NK-92 (cell line): ENCODE data around the gene RDH13.
"Not testable (repeated sequence)": the region's sequence is repeated elsewhere in the genome, so short reads cannot be mapped to it uniquely, and the experiment has no call there.

ENCODE experiments used
- DNase-seq: peaks from one replicate; lab custom pipeline; 2025; ENCODE audit not compliant: unreplicated experiment; lab: John Stamatoyannopoulos, UW

Gene RDH13

GRCh38 chr19:55077106-55077505 lies 14.2 kb upstream of the RDH13 start:
- DNase-seq = no peak

- no peak for DNase-seq
These were observed 13.4 kb upstream of the RDH13 start for GRCh38 chr19:55076321-55076720.

GRCh38 chr19:55075371-55075998 lies 12.5 kb upstream of the RDH13 start, which contains the start of gene EPS8L1:
Gene EPS8L1 (plus strand): TSS chr19:55075869. CDS start chr19:55076445, 576 bp downstream.
- no peak for DNase-seq

DNA sequence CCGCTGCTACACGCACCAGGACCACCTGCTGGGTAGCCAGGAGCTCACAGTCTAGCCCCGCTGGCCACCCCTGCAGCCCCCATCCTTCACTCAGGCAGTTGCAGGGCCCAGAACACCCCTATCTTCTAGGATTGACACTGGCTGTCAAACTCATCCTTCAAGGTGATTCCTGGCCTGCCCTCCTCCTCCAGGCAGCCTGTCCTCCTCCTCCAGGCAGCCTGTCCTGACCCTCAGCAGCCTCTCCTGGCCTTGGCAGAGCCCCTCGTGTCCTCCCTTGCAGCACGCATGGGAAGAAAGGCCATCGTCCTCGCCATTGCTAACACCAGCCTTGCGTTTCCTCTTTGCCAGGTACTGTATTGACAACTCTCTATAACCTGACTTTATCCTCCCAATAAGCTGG lies 9.0 kb upstream of the RDH13 start:
- no peak for DNase-seq

- no peak for DNase-seq
These were observed 8.2 kb upstream of the RDH13 start for GRCh38 chr19:55071129-55071502.

DNA sequence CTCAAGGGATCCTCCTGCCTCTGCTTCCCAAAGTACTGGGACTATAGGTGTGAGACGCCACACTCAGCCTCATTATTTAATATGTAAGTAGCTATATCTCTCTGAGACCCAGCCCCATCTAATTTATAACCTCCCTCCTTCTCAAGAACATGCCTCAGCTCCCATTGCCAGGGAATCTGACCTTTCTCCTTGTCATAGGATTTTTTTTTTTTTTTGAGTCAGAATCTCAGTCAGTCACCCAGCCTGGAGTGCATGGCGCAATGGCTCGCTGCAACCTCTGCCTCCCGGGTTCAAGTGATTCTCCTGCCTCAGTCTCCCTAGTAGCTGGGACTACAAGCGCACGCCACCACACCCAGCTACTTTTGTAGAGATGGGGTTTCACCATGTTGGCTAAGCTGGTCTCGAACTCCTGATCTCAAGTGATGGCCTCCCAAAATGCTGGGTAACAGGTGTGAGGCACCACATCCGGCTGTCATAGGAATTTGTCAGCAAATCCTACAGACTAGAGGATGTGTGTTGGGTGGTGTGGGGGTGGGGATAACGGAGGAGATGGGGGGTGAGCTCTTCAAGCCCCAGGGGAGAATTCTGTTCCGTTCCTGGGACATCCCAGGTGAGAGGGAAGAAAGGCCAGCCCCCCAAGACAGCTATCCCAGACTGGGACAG lies 7.6 kb upstream of the RDH13 start:
- DNase-seq = no peak

DNA sequence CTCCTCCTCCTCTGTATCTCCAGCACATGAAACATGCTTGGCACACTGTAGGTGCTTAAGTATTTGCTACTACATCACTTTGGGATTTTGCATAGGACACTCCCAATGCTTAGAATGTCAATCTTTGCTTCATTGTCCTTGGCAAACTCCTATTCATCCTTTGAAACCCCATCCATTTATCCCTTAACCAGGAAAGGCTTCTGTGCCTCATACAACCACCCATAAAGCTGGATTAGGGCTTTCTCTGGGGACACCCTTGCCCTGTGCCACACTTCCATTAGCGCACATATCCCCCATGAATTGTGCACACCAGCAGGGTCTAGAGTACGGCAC lies 6.9 kb upstream of the RDH13 start:
- no peak for DNase-seq

GRCh38 chr19:55068950-55069864 lies 6.3 kb upstream of the RDH13 start:
- DNase-seq = no peak

DNA sequence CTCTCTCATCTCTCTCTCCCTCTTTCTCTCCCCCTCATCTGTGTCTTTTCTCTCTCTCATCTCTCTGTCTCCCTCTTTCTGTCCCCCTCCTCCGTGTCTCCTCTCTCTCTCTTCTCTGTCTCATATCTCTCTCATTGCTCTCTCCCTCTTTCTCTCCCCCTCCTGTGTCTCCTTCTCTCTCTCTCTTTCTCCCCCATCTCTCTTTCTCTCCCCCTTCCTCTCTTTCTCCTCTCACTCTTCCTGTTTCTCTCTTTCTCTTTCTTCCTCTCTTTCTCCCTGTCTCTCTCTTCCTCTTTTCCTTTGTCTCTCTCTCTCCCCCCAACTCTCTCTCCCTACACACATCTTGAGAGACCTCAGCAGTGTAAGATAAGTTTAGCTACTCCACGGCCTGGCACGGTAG lies 4.9 kb upstream of the RDH13 start:
- DNase-seq = no peak

- no peak for DNase-seq
These were observed 3.3 kb upstream of the RDH13 start for GRCh38 chr19:55066107-55066709.

- not testable (repeated sequence) for DNase-seq
These were observed 2.6 kb upstream of the RDH13 start for GRCh38 chr19:55065516-55065915.

DNA sequence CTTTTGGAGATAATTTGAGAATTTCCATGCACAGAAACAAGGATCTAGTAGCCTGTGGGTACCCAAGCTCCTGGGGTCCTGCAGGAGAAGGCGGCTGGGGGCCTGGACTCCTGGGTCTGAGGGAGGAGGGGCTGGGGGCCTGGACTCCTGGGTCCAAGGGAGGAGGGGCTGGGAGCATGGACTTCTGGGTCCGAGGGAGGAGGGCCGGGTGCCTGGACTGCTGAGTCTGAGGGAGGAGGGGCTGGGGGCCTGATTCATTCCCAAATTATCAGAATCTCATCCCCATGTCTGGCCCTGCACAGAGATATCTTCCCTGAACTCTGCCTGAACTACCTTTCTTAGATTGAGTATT lies 520 bp upstream of the RDH13 start:
- no peak for DNase-seq

- not testable (repeated sequence) for DNase-seq
These were observed 2.7 kb downstream of the RDH13 start for GRCh38 chr19:55060287-55060686.

GRCh38 chr19:55058781-55059610 lies 4.0 kb downstream of the RDH13 start:
- no peak for DNase-seq

- DNase-seq = no peak
These were observed 6.1 kb downstream of the RDH13 start for GRCh38 chr19:55056827-55057226.

- DNase-seq = no peak
These were observed 9.2 kb downstream of the RDH13 start for GRCh38 chr19:55053735-55054134.

DNA sequence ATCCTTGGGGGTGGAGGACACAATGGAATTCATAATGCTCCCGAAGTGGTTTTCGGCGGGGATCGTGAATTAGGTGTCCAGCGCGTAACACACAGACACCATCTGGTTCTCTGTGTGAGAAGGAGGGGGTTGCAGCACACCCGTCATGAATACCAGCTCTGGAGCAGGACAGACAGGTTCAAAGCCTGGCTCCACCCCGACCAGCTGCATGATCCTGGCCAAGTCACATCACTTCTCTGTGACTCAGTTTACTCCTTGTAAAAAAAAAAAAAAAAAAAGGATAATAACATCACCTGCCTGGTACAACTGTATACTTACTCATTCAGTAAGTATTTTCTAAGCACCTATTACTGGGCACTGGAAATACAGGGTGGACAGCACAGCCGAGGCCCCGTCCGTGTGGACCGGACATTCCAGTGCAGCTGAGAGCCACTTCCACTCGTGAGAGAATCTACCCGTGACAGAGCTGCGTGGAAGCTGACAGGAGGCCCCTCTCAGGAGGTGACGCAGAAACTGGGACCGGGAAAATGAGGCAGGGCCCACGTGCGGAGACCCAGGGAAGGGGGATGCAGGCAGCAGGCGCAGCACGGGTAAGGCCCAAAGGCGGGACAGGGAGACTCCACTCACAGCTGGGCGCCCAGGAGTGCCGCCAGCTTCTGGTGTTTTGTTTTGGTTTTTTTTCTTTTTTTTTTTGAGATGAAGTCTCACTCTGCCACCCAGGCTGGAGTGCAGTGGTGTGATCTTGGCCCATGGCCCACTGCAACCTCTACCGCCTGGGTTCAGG lies 12.0 kb downstream of the RDH13 start:
- no peak for DNase-seq

GRCh38 chr19:55048446-55048845 lies 14.5 kb downstream of the RDH13 start:
- DNase-seq = no peak

GRCh38 chr19:55047951-55048350 lies 15.0 kb downstream of the RDH13 start:
- no peak for DNase-seq
